Brain microvascular endothelial cell (primary cell): Measurements from ENCODE around the gene TMEM119.

Experiments used
- DNase-seq: peaks from one replicate; pipeline ENCODE4 v3.0.0-alpha.2; 2020
- H3K27ac ChIP-seq: fragments of 250-450 bp; sonication (Bioruptor Pico); 2 replicates; pipeline ENCODE4 v1.5.1; 2020; ENCODE audit warnings: mild to moderate bottlenecking, moderate library complexity
- H3K27me3 ChIP-seq: fragments of 250-450 bp; sonication (Bioruptor Pico); replicated peaks from 2 replicates; pipeline ENCODE4 v1.5.1; 2020; ENCODE audit warnings: mild to moderate bottlenecking
- H3K36me3 ChIP-seq: fragments of 250-450 bp; sonication (Bioruptor Pico); replicated peaks from 2 replicates; pipeline ENCODE4 v1.5.1; 2020; ENCODE audit warnings: mild to moderate bottlenecking
- H3K4me3 ChIP-seq: 2 replicates; pipeline ENCODE4 v1.5.1; 2011; ENCODE audit warnings: low read depth, mild to moderate bottlenecking, control low read depth, low read length, moderate library complexity
- in situ Hi-C: cut with HindIII; loops from 2 replicates; pipeline ENCODE4 v1.10.0; 2017; ENCODE audit warnings: low sequenced_read_pairs, low pct_ligation_motif_present
- TF ChIP-seq, protein P1 (sequence below): IDR thresholded peaks from 2 replicates; pipeline ENCODE4 v1.5.1; 2011; ENCODE audit warnings: low read depth, mild to moderate bottlenecking, moderate library complexity, low read length, control low read depth, inconsistent platforms; ENCODE audit errors: missing control alignments

The TMEM119 gene, protein sequence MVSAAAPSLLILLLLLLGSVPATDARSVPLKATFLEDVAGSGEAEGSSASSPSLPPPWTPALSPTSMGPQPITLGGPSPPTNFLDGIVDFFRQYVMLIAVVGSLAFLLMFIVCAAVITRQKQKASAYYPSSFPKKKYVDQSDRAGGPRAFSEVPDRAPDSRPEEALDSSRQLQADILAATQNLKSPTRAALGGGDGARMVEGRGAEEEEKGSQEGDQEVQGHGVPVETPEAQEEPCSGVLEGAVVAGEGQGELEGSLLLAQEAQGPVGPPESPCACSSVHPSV

DNA sequence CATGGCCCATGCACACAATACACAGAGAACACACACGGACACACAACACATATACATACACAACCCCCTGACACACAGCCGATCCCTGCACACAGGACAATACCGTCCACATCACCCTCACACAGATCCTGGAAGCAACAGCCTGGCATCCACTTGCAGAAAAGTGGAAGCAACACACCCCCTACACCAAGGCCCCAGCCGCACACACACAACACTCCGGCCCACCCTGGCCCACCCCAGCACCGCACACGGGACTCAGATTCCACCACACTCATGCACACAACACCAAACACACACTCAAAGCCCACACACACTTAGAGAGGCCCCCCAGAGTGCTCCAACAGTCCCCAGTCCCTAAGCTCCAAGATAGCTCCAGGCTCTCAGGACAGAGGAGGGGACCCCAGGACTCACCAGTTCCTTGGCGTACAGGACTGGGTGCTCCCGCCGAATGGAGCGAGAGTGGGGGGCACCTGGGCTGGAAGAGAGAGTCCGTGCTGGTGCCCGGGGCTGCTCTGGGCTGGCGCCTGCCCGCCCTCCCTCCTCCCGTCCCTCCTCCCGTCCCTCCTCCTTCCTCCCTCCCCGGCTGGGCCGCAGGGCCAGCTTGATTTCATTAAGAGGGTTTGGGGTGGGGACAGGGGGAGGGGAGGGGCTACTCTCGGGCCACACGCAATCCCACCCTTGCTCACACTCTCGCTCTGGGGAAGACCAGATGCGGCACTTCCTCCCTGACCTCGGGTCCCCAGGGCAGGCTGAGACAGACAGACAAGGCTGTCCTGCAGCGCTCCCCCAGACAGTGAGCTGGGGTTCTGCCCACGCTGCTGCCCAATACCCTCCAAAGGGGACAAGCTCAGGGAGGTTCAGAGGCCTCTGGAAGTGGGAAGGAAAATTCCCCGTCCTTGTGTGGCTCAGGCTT, at the start of gene TMEM119:
Gene TMEM119 (minus strand): TSS at position 526 of the 913 bp plus-strand sequence. CDS start 5,701 bp downstream, outside the sequence.
- Histone ChIP-seq H3K27ac (no peak within 1 kb of the TSS), H3K36me3 (no peaks in the 10 kb centered on the region), H3K4me3 (peak within 1 kb of the TSS; percentile 55), H3K27me3 (no peaks in the 10 kb centered on the region)
- DNase-seq = no peak
- in situ Hi-C loops = no loop called here
- TF ChIP-seq, protein P1, sequence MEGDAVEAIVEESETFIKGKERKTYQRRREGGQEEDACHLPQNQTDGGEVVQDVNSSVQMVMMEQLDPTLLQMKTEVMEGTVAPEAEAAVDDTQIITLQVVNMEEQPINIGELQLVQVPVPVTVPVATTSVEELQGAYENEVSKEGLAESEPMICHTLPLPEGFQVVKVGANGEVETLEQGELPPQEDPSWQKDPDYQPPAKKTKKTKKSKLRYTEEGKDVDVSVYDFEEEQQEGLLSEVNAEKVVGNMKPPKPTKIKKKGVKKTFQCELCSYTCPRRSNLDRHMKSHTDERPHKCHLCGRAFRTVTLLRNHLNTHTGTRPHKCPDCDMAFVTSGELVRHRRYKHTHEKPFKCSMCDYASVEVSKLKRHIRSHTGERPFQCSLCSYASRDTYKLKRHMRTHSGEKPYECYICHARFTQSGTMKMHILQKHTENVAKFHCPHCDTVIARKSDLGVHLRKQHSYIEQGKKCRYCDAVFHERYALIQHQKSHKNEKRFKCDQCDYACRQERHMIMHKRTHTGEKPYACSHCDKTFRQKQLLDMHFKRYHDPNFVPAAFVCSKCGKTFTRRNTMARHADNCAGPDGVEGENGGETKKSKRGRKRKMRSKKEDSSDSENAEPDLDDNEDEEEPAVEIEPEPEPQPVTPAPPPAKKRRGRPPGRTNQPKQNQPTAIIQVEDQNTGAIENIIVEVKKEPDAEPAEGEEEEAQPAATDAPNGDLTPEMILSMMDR = no peak

DNA sequence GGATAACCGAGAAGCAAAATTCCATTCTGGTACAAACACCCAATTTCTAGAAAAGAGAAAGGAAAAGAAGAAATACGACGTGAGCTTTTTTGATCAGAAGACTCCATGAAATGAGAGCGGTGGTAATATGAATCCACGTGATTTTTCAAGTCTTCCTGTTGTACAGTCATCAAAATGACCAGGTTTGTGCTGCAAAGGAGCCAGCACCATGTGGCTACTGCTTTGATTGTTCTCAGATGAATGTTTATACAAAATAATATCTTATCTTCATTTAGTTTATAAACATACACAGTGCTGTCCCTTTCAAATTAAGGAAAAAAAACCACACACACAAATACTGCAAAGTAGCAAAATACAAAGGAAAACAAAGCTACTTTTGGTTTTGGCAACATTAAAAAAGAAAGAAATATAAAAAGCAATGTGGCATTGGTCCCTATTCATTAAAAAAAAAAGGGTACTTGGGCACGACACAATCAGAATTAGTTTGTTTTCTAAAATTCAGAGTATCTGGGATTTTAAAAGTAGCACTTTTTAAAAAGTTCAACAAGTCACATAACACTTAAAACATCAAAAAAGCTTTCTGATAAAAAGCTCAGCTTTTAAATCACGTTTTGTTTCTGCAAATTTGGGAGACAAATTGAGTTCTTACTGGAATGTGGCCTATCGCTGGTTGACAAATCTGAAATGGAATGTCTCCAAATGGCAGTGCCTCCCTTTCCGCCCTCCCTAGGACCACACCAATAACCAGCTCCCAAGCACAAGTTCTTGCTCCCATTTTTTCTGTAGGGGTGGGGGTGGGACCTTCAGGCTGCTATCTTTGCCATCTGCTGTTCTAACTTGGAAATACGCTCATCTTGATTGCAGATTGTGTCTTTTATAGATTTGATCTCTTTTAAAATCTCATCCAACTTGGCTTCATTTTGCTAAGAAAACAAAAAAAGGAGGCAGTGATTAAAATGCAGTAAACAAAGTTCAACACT, 49.0 kb upstream of the TMEM119 start:
- in situ Hi-C loops = no loop called here
- Histone ChIP-seq H3K36me3 (peaks cover 68% of the 10 kb centered on the region), H3K27ac (no peak overlapping the region), H3K27me3 (no peaks in the 10 kb centered on the region), H3K4me3 (no peak overlapping the region)
- TF ChIP-seq, protein P1 = peak; percentile 39
- DNase-seq = no peak

DNA sequence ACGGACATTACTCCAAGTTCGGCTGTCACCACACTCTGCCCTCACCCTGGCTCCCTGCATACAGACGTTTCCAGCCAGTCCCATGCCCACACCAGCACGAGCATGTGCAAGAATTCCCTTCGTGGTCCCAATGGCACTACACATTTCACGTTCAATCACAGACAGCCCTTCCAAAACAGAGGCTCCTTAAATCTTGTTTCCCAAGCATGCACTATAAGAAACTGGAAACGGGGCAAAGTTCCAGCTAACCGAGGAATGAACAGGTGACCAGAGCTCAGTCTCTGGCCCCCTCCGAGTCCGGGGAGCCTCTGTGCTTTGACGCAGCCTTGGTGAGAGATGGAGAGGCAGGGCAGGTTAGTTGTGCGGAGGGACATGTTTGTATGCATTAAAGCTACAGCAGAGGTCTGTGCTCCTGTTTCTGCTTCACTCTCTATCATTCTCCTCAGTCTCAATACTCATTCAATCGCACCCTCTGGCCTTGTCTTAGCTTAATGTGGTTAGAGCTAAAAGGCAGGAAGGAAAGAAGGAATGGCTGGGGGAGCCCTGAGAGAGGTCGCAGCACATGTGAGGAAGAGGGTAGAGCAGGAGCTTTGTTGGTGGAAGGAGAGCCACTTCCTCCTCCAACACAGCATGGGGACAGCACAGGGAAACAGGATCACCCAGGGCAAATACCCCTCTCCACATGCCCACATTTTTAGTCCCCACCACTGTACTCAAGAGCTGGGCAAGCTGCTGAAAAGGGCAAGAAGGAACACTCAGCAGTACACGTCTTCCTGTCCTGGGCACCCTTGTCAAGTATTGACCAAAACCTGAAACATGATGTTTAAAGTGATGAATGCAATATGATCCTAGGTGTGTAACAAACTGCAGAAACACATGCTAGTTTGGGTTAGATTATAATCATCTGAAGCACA, 48.1 kb upstream of the TMEM119 start:
- Histone ChIP-seq H3K4me3 (no peak overlapping the region), H3K27ac (no peak overlapping the region), H3K27me3 (no peaks in the 10 kb centered on the region), H3K36me3 (peaks cover 68% of the 10 kb centered on the region)
- no peak for DNase-seq
- TF ChIP-seq, protein P1 = no peak
- in situ Hi-C loops = no loop called here

DNA sequence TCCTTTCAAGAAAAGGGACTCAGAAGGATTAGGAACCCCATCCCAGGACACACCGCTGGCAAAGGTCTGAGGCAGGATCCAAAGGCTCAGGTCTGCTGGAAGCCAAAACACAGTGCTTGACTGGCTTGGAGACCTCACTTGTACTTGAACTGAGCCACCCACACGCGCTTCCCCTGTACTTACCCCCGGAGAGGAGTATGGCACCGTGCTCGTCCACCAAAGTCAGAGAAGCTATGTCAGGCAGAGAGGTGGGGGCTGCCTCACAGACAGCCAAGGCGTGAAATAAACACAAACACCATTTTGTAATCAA, 46.9 kb upstream of the TMEM119 start:
- TF ChIP-seq, protein P1 = no peak
- DNase-seq = no peak
- in situ Hi-C loops = no loop called here
- Histone ChIP-seq H3K4me3 (no peak overlapping the region), H3K36me3 (peaks cover 64% of the 10 kb centered on the region), H3K27ac (no peak overlapping the region), H3K27me3 (no peaks in the 10 kb centered on the region)
